ENCODE data around the gene LRIG1. TPM values are rescaled to one million over a fixed set of nuclear protein-coding genes. Genes with fewer than 3 reads are reported as not detected.

The LRIG1 gene
- total RNA-seq, 2 donors from 2014 or later, result 121 to 131 TPM

DNA sequence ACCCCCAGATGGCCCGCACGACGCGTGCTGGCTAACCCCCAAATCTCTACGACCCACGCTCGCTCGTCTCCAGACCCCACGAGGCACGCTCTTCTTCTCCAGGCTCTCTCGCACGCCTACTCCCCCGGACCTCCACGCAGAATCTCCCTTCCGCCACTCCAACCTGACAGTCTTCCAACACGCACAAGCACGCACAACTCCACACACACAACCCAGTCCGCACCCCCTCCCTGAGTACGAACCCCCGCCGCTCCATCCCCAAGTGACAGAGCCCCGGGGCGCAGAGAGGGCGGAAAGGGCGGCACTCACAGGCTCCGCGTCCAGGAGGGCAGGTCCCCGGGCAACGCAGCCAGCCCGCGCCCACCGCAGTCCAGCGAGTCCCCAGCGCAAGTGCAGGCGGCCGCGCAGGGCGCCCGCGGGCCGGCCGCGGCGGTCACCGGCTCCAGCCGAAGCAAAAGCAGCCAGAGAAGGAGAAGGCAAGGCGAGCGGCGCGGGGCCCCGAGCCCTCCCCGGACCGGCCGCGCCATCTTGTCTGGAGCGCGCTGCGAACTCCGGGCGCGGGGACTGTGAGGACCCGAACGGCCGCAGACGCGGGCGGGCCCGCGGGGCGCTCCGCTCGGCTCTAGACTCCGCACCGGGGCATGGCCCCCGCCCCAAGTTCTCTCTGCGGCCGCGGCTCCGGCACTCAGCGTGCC is 794 bp downstream of the LRIG1 start:
- H3K27me3 ChIP-seq (replicated peaks; ENCODE audit: insufficient read depth), result no peaks in the 10 kb centered on the region
- TF ChIP-seq, protein P1, sequence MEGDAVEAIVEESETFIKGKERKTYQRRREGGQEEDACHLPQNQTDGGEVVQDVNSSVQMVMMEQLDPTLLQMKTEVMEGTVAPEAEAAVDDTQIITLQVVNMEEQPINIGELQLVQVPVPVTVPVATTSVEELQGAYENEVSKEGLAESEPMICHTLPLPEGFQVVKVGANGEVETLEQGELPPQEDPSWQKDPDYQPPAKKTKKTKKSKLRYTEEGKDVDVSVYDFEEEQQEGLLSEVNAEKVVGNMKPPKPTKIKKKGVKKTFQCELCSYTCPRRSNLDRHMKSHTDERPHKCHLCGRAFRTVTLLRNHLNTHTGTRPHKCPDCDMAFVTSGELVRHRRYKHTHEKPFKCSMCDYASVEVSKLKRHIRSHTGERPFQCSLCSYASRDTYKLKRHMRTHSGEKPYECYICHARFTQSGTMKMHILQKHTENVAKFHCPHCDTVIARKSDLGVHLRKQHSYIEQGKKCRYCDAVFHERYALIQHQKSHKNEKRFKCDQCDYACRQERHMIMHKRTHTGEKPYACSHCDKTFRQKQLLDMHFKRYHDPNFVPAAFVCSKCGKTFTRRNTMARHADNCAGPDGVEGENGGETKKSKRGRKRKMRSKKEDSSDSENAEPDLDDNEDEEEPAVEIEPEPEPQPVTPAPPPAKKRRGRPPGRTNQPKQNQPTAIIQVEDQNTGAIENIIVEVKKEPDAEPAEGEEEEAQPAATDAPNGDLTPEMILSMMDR (IDR thresholded peaks at IDR 0.05), result no peak
- no peaks in the 10 kb centered on the region for H3K36me3 ChIP-seq
- H3K4me1 ChIP-seq (ENCODE audit: control insufficient read depth in 1 of 2, low read depth in 2 of 2), result peaks cover 16 to 34% of the 10 kb centered on the region in 2 donors
- no peak for DNase-seq (ENCODE audit: low spot score)
- peak overlapping the region; percentile 93 for H3K4me3 ChIP-seq
- no peaks in the 10 kb centered on the region for H3K9me3 ChIP-seq
- ATAC-seq (ENCODE audit: insufficient number of reproducible peaks, low FRiP score, low read depth), result no peak
- peak overlapping the region; percentile 86 to 94 for H3K27ac ChIP-seq

DNA sequence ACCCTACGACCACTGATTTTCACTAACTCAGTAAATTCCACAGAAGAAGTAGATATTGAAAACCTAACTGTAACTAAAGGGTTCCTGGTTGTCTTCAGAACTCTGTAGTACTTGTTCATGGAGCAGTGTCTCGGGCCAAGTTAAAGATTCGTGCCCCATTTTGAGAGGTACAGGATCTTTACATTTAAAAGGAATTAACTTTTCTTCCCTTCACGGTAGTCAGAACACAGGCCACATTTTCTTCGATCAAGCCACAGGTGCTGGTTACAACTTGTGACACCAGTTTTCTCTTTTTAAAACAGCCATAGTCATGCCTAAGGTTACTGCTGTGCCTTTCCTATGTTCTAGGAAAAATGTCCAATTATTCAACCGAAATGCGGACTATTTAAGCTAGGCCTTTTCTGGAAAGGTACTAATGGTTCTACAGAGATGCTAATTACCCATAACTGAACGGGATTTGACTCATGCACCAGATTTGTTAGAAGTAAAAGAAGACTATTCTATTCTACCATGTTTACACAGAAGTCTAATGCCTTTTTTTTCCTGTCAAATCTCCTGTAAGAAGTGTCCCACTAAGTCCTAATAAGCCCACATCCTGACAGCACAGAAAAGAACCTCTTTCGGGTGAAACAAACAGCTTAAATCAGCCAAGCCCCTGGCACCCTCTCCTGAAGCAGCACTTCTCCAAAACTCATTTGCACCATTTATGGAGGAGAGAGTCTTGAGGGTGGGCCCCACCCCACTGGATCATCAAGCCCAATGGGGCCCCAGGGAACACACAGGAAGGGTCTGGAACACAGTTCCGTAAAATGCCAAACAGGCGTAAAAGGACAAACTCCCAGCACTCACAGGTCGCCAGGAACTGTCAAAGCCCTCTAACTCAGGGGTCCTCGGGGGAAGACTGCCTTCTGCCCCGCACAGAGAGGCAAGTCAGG is 1.9 kb downstream of the LRIG1 start:
- H3K27ac ChIP-seq, result peak overlapping the region; percentile 86 to 94
- no peak for DNase-seq (ENCODE audit: low spot score)

DNA sequence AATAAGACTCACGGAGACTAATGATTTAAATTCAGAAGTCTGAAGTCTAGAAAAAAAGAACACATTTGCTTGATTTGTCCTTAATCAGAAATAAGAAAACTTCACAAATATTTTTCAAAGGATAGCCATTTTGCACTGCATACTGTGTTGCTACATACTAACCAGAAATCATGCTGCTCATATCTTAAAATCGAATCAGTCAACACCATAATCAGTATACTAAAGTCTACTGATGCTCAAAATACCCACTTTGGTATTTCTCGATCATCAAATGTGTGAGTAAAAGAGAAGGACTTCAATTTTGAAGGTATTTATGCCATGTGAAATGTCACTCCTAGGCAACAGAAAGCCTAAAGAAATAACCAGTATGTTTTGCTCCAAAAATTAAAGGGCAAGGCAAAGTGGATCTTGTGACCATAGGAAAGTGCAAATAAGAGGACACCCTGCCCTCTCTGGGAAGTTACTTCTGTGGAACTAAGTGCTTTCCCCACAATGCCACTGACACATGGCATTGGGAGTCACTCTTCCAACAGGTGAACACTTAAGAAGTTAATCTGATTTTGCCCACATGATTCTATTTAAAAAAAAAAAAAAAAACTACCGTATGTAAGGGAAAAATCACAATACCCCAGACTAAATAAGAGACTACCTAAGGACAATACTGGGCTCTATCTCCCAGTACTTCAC is 2.7 kb downstream of the LRIG1 start:
- no peak for DNase-seq (ENCODE audit: low spot score)
- H3K4me3 ChIP-seq, result peak overlapping the region; percentile 93
- peaks cover 33 to 53% of the 10 kb centered on the region in 2 donors for H3K4me1 ChIP-seq (ENCODE audit: control insufficient read depth in 1 of 2, low read depth in 2 of 2)
- H3K27me3 ChIP-seq (replicated peaks; ENCODE audit: insufficient read depth), result no peaks in the 10 kb centered on the region
- no peak for ATAC-seq (ENCODE audit: insufficient number of reproducible peaks, low FRiP score, low read depth)
- TF ChIP-seq, protein P1 (IDR thresholded peaks at IDR 0.05), result no peak
- no peaks in the 10 kb centered on the region for H3K9me3 ChIP-seq
- H3K36me3 ChIP-seq, result no peaks in the 10 kb centered on the region
- H3K27ac ChIP-seq, result peak overlapping the region; percentile 86 to 94

More for the DNA sequence above, 1.9 kb downstream of the LRIG1 start:
- H3K27me3 ChIP-seq (replicated peaks; ENCODE audit: insufficient read depth), result no peaks in the 10 kb centered on the region
- H3K9me3 ChIP-seq, result no peaks in the 10 kb centered on the region
- no peaks in the 10 kb centered on the region for H3K36me3 ChIP-seq
- peaks cover 25 to 45% of the 10 kb centered on the region in 2 donors for H3K4me1 ChIP-seq (ENCODE audit: control insufficient read depth in 1 of 2, low read depth in 2 of 2)
- ATAC-seq (ENCODE audit: insufficient number of reproducible peaks, low FRiP score, low read depth), result no peak
- TF ChIP-seq, protein P1 (IDR thresholded peaks at IDR 0.05), result no peak
- peak overlapping the region; percentile 93 for H3K4me3 ChIP-seq

DNA sequence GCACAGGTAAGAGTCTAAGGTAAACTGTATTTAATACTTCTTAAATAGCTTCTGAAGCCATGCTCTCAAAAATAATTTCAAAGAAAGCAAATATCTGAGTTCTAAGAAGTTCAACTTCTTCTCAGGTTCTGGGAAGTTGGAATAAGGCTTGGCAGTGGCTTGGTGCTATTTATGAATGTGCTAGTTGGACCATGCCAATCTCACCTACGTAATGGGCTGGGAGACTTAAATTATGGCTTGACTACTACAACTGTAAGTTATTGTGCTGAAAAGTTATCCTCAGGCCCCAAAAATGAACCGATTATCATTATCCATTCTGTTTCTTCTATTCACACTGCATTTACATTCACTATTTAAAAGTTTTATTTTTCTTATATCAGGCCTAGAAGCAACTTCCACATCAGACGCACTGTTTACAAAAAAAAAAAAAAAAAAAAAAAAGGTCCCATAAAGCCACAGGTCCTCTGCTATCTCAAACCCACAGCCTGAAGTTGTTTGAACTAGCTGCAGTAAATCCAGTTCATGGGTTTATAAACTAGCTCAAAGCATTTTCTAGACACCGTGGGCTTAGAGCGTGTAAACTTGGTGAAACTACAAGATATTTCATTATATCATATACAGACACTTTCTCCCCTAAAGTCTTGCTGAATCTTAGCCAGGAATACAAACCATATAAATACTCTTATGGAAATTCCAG is 3.4 kb downstream of the LRIG1 start:
- no peaks in the 10 kb centered on the region for H3K27me3 ChIP-seq (replicated peaks; ENCODE audit: insufficient read depth)
- no peaks in the 10 kb centered on the region for H3K36me3 ChIP-seq
- H3K27ac ChIP-seq, result peak overlapping the region; percentile 86 to 94
- no peaks in the 10 kb centered on the region for H3K9me3 ChIP-seq
- H3K4me1 ChIP-seq (ENCODE audit: control insufficient read depth in 1 of 2, low read depth in 2 of 2), result peaks cover 40 to 60% of the 10 kb centered on the region in 2 donors
- ATAC-seq (ENCODE audit: insufficient number of reproducible peaks, low FRiP score, low read depth) (no peak), DNase-seq (ENCODE audit: low spot score) (no peak)
- peak overlapping the region; percentile 93 for H3K4me3 ChIP-seq
- TF ChIP-seq, protein P1 (IDR thresholded peaks at IDR 0.05), result no peak

All from thoracic aorta (tissue), 2 donors.